SK-MEL-5 (cell line): Measurements from ENCODE around the gene CCDC197. TPM values are rescaled to one million over a fixed set of nuclear protein-coding genes. Genes with fewer than 3 reads are reported as not detected.

Experiments
- DNase-seq: peaks from one replicate; pipeline ENCODE4 v3.0.0-alpha.2; 2016; ENCODE audit warnings: low read depth, low spot score
- in situ Hi-C: cut with HindIII; loops from 2 replicates; pipeline ENCODE4 v1.10.0; 2016; ENCODE audit warnings: low sequenced_read_pairs, high pct_unique_total_duplicates, low pct_unique_long_range_greater_than_20kb
- polyA plus RNA-seq, 2 experiments: library from polyadenylated mRNA; depleted of rRNA; stranded (reverse); fragments of >200 nt; gene quantifications; 2 replicates each; pipeline ENCODE4 v1.2.3, GENCODE V29; 2015
- total RNA-seq: library from RNA; depleted of rRNA; stranded (reverse); fragments of >200 nt; shearing (Covaris generic); gene quantifications from 2 replicates; pipeline ENCODE4 v1.2.3, GENCODE V29; 2014; rRNA removed

CCDC197 gene
- total RNA-seq = not detected in 2 replicates
- not detected in 2 replicates for polyA plus RNA-seq (2015; cell fraction: cytosol; rRNA removed)
- polyA plus RNA-seq (2015; cell fraction: nucleus; rRNA removed) = not detected in 2 replicates

GRCh38 chr14:93997082-93997481 is at the start of gene CCDC197:
Gene CCDC197, plus strand, starts transcription at chr14:93997301. Its CDS starts 831 bp downstream, at chr14:93998132.
- in situ Hi-C loops = no loop called here
- DNase-seq = no peak

DNA sequence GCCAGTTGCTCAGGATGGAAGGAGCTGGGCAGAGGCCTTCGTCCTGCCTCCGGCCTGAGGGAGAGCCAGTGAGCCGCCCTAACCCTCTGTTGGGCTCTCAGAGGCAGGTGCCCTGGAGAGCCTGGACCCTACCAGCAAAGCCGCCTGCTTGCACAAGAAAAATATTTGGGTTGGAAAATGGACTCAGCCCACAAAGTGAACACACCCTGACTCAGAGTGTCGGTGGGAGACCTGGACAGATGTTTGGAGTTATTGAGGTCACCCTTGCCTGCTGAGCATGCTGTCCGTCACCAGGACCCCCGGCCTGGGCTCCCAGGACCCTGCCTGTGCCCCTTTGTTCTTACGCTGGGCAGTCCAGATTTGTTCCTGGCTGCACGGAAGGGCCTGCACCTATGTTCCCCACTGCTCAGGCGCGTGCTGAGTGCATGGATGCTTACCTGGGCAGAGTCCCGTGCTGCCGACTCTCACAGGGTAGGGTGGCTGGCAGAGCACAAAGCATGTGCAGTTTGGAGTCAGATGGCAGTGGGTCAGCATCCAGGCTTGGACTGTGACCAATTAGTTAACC is 47.5 kb upstream of the CCDC197 start:
- in situ Hi-C loops = no loop called here

GRCh38 chr14:93950948-93951634 is 46.0 kb upstream of the CCDC197 start:
- DNase-seq = no peak
- in situ Hi-C loops = no loop called here

More for the DNA sequence above, 47.5 kb upstream of the CCDC197 start:
- DNase-seq = no peak

DNA sequence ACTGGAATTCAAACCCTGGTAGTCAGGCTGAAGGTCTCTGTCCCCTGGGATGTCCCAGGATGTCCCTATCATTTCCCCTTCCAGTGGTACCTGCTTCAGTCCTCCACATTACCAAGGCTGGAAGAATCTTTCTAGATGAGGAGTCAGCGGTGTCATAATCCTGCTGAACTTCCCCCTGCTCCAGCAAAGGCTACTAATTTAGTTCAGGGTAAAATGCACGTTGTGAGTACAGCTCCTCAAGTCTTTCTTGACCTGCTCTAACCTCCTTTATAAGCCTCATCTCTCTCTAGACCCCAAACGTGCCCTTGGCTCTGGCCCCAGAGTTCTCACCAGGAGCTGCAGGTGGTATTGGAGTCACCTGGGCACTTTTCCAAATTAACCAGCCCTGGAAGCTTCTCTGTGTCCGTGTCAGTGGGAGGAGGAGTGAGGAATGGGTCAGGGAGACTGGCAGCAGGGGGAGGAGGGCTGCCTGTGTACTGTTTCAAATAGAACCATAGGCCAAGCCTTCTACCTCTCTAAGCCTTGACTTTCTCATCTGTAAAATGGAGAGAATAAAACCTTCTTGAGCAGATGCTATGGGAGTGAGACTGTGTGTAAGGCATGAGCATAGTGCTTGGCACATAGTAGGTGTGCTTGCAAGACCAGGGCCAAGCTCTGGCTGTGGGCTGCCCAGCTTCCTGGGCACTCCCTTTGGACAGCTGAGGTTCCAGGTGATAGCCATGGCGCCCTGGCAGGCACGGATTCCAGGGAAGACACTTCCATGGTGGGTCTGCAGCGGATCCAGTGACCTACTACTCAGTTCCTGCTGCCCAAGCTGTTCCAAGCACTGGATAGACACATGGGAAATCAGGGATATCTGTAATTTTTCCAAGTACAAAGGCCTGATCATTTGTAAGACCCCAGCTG is 45.2 kb upstream of the CCDC197 start:
- in situ Hi-C loops = no loop called here
- DNase-seq = no peak

- in situ Hi-C loops = no loop called here
Observed at GRCh38 chr14:93952829-93953228, 44.3 kb upstream of the CCDC197 start.

DNA sequence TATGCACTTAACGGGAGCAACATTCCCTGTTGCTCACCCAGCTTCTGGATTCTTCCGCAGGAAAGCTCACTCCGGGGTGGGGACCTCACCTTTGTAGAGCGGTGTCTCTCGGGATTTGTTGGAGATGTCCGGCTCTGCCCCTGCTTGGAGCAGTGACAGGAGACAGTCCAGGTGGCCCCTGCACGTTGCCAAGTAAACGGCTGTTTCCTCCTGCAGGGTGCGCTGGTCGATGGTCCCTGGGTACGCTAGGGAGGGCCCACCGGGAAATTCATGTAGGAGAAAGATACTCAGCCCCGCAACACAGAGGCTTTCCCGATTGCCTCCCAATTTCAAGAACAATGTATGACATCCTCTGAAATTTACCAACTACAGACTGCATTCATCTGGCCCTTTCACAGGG is 43.8 kb upstream of the CCDC197 start:
- in situ Hi-C loops = no loop called here
- no peak for DNase-seq

More at GRCh38 chr14:93952829-93953228, 44.3 kb upstream of the CCDC197 start:
- no peak for DNase-seq

DNA sequence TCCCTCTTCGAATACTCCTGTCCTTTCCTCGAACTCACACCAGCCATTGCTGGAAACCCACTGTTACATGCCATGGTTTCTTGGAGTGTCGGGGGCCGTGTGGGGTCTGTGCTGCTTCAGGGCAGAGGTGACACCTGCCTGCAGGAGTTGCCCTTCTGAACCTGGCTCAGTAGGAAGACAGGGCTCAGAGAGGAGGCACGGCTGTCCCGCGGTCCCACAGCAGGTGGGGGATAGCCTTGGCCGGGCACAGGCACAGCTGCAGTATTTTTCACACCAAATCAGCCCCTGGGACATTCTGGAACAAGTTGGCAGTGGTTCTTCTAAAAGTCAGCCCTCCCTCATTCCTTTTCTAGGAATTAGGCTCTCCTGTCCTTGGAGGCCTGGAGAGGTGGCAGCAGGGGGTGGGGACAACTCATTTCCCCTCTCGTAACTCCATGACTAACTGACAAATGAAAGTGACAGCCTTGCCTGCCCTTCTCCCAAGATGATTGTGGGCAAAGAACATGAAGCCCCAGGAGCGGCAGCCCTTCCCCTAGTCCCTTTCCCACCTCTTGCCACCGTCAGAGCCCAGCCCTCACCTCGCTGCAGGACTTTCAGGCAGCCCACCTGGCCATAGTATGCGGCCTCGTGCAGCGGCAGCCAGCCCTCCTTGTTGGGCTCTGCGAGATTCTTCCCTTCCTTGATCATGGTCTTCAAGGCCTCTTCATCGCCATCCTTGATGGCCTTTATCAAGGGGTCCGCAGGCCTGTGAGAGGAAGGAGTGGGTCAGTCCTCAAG is 43.2 kb upstream of the CCDC197 start:
- no peak for DNase-seq
- in situ Hi-C loops = no loop called here

DNA sequence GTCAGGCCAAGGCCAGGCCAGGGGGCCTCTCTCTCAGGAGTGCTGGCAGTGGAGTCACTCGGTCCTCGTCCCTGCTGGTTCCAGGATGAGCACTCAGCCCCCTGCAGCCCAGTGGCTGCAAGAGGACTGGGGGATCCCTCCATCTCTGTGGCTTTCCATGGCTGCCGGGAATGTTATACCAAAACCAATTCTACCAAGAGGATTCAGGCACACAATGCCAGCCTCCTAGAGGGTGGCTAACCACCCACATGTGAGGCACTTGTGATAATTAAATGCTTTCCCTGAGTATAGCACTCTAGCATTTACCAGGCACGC is 42.6 kb upstream of the CCDC197 start:
- in situ Hi-C loops = no loop called here

DNA sequence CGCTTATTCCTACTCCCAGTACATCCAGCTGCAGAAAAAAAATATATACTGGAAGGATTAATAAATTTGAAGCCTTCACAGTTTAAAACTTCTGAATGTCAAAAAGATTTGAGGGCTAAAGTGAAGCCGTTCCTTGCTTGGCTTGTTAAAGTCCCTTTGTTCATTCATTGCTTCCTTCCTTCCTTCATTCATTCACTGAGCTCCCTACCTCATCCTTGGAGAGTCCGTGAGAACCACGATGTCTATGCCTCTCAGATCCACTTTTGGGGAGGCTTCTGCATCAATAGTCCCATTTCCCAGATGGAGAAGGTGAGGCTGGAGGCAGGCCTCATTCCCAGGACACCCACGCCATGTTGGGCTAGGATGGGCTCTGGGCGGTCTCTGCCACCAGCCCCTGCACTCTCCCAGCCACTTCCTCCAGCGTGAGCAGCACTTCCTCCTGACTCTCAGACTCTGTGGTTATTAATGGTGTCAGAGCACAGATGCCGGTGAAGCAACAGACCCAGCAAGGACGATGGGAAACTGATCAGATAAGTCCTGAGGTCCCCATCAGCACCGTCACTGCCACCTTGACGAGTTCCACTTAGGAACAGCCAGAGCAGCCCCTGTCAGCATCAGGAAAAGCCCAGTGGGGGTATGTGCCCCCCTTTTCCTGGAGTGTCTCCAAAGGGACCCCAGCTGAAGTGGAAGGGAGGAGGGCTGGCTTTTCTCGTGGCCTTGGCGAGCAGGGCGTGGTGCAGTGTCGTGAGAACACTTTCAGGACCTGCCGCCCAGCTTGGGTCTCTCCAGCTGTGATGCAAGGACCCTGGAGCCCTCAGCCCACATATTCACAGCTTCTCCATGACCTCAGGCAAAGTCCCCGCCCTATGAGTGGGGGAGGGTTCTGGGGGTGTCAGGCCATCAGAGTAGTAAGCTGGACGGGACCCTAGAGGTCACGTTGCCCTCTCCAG is 41.9 kb upstream of the CCDC197 start:
- in situ Hi-C loops = no loop called here
- no peak for DNase-seq

More for the DNA sequence above, 42.6 kb upstream of the CCDC197 start:
- no peak for DNase-seq

GRCh38 chr14:93955850-93956481 is 41.1 kb upstream of the CCDC197 start:
- in situ Hi-C loops = no loop called here
- DNase-seq = no peak

GRCh38 chr14:93956514-93957332 is 40.4 kb upstream of the CCDC197 start:
- in situ Hi-C loops = no loop called here

GRCh38 chr14:93957333-93957710 is 39.8 kb upstream of the CCDC197 start:
- DNase-seq = no peak
- in situ Hi-C loops = no loop called here

More at GRCh38 chr14:93956514-93957332, 40.4 kb upstream of the CCDC197 start:
- no peak for DNase-seq

DNA sequence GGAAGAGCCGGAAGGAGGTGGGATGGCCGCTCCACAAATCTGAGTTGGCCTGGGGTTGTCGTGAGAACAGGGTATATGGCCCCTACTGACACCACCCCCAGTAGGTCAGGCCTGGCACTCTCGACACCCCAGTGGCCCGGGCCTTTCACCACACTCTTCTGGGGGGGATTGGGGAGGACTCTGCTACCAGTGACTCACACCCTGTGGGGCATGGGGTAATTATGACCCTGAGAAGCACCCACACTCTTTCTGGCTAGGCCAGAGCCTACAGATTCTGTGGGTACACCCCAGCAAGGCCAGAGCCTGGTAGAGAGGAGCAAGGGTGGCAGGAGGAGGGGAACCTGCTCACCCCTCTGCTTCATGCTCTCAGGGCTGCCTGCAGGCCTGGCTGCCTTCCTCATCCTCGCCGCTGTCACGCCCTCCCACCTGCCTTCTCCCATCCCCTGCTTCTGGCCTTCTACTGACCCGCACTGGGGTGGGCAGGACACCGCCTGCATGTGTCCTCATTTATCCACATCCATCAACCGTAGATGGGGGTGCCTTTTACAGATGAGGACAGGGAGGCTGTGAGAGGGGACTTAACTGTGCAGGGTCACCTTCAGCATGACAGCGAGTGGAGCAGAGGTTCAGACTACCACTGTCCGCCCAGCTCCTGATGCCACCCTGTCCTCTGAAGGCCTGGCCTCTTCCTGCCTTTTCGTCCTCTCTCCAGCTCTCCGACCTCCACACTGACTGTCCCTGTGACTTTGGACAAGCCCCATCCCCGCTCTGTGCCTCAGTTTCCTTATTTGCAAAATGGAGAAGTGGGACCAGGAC is 39.1 kb upstream of the CCDC197 start:
- no peak for DNase-seq
- in situ Hi-C loops = no loop called here

GRCh38 chr14:93958567-93959238 is 38.4 kb upstream of the CCDC197 start:
- in situ Hi-C loops = no loop called here
- no peak for DNase-seq
